Measurements from ENCODE around the gene RFT1.

RFT1 gene

GRCh38 chr3:53161450-53161819 lies 31.2 kb upstream of the RFT1 start (continued):
- TF ChIP-seq, protein P1, sequence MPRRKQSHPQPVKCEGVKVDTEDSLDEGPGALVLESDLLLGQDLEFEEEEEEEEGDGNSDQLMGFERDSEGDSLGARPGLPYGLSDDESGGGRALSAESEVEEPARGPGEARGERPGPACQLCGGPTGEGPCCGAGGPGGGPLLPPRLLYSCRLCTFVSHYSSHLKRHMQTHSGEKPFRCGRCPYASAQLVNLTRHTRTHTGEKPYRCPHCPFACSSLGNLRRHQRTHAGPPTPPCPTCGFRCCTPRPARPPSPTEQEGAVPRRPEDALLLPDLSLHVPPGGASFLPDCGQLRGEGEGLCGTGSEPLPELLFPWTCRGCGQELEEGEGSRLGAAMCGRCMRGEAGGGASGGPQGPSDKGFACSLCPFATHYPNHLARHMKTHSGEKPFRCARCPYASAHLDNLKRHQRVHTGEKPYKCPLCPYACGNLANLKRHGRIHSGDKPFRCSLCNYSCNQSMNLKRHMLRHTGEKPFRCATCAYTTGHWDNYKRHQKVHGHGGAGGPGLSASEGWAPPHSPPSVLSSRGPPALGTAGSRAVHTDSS (tag by site-specific recombination; IDR thresholded peaks at IDR 0.05) = no peak
- TF ChIP-seq ZNF792 (tag by site-specific recombination; IDR thresholded peaks at IDR 0.05) (no peak), ZBTB7A (tag by site-specific recombination; IDR thresholded peaks at IDR 0.05; ENCODE audit: low read depth) (no peak), ZNF221 (tag by site-specific recombination; IDR thresholded peaks at IDR 0.05; ENCODE audit: borderline replicate concordance) (no peak), IKZF3 (tag by site-specific recombination; IDR thresholded peaks at IDR 0.05) (no peak), GLI4 (tag by site-specific recombination; IDR thresholded peaks at IDR 0.05) (no peak), ZNF133 (tag by site-specific recombination; IDR thresholded peaks at IDR 0.05) (0 out of 2 replicates have a peak, but pooled peaks have one; percentile 24), ZNF248 (tag by site-specific recombination; IDR thresholded peaks at IDR 0.05) (no peak), ZNF24 (tag by site-specific recombination; IDR thresholded peaks at IDR 0.05) (no peak), ZNF292 (tag by site-specific recombination; IDR thresholded peaks at IDR 0.05; ENCODE audit: borderline replicate concordance, low read depth) (no peak), ZNF626 (tag by site-specific recombination; IDR thresholded peaks at IDR 0.05) (no peak), ZNF76 (tag by site-specific recombination; IDR thresholded peaks at IDR 0.05; ENCODE audit: borderline replicate concordance, low read depth) (no peak), HIC1 (tag by site-specific recombination; IDR thresholded peaks at IDR 0.05) (no peak), ZNF560 (tag by site-specific recombination; IDR thresholded peaks at IDR 0.05; ENCODE audit: borderline replicate concordance) (no peak), AEBP2 (tag by site-specific recombination; IDR thresholded peaks at IDR 0.05; ENCODE audit: borderline replicate concordance) (0 out of 2 replicates have a peak, but pooled peaks have one; percentile 8), ZNF335 (tag by site-specific recombination; conservative IDR thresholded peaks at IDR 0.05) (no peak; the same call in 1 of the 2 replicates), ZFP37 (tag by site-specific recombination; IDR thresholded peaks at IDR 0.05) (no peak), ZNF548 (tag by site-specific recombination; IDR thresholded peaks at IDR 0.05) (no peak), ZNF660 (tag by site-specific recombination; IDR thresholded peaks at IDR 0.05) (no peak), ZNF654 (tag by site-specific recombination; IDR thresholded peaks at IDR 0.05; ENCODE audit: low read depth) (no peak), ZNF184 (tag by site-specific recombination; IDR thresholded peaks at IDR 0.05) (no peak), KLF17 (tag by site-specific recombination; IDR thresholded peaks at IDR 0.05) (0 out of 2 replicates have a peak, but pooled peaks have one; percentile 22), FEZF1 (tag by site-specific recombination; IDR thresholded peaks at IDR 0.05) (no peak), ZNF621 (tag by site-specific recombination; IDR thresholded peaks at IDR 0.05) (no peak), SP7 (tag by site-specific recombination; IDR thresholded peaks at IDR 0.05) (peak; percentile 35; the same call in 1 of the 2 replicates)
- TF ChIP-seq, protein P2, sequence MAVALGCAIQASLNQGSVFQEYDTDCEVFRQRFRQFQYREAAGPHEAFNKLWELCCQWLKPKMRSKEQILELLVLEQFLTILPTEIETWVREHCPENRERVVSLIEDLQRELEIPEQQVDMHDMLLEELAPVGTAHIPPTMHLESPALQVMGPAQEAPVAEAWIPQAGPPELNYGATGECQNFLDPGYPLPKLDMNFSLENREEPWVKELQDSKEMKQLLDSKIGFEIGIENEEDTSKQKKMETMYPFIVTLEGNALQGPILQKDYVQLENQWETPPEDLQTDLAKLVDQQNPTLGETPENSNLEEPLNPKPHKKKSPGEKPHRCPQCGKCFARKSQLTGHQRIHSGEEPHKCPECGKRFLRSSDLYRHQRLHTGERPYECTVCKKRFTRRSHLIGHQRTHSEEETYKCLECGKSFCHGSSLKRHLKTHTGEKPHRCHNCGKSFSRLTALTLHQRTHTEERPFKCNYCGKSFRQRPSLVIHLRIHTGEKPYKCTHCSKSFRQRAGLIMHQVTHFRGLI (tag by site-specific recombination; IDR thresholded peaks at IDR 0.05) = no peak
- TF ChIP-seq, protein P3, sequence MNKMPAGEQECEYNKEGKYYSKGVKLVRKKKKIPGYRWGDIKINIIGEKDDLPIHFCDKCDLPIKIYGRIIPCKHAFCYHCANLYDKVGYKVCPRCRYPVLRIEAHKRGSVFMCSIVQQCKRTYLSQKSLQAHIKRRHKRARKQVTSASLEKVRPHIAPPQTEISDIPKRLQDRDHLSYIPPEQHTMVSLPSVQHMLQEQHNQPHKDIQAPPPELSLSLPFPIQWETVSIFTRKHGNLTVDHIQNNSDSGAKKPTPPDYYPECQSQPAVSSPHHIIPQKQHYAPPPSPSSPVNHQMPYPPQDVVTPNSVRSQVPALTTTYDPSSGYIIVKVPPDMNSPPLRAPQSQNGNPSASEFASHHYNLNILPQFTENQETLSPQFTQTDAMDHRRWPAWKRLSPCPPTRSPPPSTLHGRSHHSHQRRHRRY (tag by site-specific recombination; IDR thresholded peaks at IDR 0.05) = no peak
- TF ChIP-seq, protein P4, sequence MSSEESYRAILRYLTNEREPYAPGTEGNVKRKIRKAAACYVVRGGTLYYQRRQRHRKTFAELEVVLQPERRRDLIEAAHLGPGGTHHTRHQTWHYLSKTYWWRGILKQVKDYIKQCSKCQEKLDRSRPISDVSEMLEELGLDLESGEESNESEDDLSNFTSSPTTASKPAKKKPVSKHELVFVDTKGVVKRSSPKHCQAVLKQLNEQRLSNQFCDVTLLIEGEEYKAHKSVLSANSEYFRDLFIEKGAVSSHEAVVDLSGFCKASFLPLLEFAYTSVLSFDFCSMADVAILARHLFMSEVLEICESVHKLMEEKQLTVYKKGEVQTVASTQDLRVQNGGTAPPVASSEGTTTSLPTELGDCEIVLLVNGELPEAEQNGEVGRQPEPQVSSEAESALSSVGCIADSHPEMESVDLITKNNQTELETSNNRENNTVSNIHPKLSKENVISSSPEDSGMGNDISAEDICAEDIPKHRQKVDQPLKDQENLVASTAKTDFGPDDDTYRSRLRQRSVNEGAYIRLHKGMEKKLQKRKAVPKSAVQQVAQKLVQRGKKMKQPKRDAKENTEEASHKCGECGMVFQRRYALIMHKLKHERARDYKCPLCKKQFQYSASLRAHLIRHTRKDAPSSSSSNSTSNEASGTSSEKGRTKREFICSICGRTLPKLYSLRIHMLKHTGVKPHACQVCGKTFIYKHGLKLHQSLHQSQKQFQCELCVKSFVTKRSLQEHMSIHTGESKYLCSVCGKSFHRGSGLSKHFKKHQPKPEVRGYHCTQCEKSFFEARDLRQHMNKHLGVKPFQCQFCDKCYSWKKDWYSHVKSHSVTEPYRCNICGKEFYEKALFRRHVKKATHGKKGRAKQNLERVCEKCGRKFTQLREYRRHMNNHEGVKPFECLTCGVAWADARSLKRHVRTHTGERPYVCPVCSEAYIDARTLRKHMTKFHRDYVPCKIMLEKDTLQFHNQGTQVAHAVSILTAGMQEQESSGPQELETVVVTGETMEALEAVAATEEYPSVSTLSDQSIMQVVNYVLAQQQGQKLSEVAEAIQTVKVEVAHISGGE (tag by site-specific recombination; conservative IDR thresholded peaks at IDR 0.05; ENCODE audit: low read depth) = peak; percentile 41
